ENCODE data around the gene MCM5. TPM values are rescaled to one million over a fixed set of nuclear protein-coding genes. Genes with fewer than 3 reads are reported as not detected.
"Not testable (repeated sequence)": the region's sequence is repeated elsewhere in the genome, so short reads cannot be mapped to it uniquely, and the experiment has no call there.

The MCM5 gene
- total RNA-seq, 2 donors from 2014 or later: 7.9 to 9.3 TPM

DNA sequence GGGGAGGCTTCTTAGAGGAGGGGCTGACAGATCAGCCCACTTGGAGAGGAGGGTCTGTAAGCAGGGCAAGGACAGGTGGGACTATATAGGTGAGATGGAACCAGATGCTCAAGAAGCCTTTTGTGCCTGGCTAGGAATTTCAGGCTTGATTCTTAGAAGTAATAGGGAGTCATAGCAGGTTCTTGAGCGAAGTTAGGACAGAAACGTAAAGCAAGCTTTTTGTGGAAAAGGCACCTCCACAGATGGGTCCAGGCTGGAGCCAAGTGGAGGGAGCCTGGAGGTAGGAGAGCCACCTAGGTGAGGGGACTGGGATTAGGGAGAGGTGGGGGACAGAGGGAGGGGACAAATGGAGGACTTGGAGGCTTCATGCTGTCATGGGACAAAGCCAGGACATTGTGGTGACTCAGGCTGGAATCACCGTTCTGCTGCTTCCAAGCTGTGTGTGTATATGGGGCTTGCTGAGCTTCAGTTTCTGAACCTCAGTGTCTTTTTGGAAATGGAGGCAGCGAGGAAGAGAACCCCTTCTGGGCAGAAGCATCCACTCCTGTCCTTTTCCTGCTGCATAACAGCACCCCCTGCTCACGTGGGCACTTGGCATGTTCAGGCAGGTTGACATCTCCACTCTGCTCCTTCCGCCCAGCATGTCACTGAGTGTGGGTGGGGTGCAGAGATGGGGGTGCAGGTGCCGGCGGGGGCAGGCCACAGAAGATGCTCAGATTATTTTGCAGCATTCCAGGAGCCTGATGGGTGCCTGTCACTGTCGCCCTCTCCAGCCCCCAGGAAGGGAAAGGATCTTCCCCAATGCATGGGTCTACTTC is 58.0 kb downstream of the MCM5 start:
- Histone ChIP-seq H3K36me3 (replicated peaks in 1 of 2; ENCODE audit: insufficient read depth in 1 of 2, low read depth in 2 of 2) (no peaks in the 10 kb centered on the region), H3K27me3 (no peaks in the 10 kb centered on the region), H3K4me3 (no peak overlapping the region), H3K9me3 (no peaks in the 10 kb centered on the region), H3K27ac (no peak overlapping the region), H3K4me1 (no peaks in the 10 kb centered on the region)
- TF ChIP-seq POLR2A (IDR thresholded peaks at IDR 0.05): no peak
- TF ChIP-seq, protein P1, sequence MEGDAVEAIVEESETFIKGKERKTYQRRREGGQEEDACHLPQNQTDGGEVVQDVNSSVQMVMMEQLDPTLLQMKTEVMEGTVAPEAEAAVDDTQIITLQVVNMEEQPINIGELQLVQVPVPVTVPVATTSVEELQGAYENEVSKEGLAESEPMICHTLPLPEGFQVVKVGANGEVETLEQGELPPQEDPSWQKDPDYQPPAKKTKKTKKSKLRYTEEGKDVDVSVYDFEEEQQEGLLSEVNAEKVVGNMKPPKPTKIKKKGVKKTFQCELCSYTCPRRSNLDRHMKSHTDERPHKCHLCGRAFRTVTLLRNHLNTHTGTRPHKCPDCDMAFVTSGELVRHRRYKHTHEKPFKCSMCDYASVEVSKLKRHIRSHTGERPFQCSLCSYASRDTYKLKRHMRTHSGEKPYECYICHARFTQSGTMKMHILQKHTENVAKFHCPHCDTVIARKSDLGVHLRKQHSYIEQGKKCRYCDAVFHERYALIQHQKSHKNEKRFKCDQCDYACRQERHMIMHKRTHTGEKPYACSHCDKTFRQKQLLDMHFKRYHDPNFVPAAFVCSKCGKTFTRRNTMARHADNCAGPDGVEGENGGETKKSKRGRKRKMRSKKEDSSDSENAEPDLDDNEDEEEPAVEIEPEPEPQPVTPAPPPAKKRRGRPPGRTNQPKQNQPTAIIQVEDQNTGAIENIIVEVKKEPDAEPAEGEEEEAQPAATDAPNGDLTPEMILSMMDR (IDR thresholded peaks at IDR 0.05): no peak
- intact Hi-C loops (cut with DNase I): no loop called here
- no peak for DNase-seq
- 67 to 81% methylated on average over 6 to 9 of the region's 9 CpGs for whole genome bisulfite sequencing, 2 donors
- no peak for ATAC-seq

DNA sequence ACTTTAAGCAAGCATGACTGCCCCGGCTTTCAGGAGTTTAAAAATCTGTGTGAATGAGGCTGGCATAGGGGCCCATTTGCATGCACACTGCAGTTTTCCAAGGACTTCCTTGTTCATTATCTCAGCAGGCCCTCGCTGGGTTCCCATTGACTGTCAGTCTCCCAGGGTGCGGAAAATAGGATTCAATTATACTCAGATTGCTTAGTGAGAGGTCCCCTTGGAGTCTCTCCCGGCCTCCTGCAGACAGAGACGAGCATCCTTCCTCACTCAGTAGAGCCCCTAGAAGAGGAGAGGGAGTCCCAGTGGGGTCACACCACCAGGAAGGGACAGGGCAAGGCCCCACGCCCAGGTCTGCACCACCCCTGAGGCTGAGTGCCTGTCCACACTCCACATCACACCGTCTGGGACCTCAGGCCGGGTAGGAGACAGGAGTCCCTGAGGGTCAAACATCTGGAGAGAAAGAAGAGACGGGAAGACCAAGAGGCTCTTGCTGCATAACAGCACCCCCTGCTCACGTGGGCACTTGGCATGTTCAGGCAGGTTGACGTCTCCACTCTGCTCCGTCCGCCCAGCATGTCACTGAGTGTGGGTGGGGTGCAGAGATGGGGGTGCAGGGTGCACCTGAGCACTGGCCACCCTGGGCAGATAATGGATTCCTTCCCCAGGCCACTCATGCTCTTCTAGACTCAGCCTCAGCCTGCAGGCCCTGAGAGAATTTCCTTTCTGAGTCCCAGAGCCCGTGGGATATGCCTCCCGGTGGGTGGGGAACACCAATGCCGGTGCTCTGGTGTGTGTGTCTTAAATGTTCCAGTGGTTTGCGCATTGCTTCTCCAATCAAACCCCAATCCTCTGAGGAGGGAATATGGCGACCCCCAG is 58.8 kb downstream of the MCM5 start:
- Histone ChIP-seq H3K36me3 (replicated peaks in 1 of 2; ENCODE audit: insufficient read depth in 1 of 2, low read depth in 2 of 2) (no peaks in the 10 kb centered on the region), H3K4me1 (no peaks in the 10 kb centered on the region), H3K4me3 (no peak overlapping the region), H3K27ac (no peak overlapping the region), H3K27me3 (no peaks in the 10 kb centered on the region), H3K9me3 (no peaks in the 10 kb centered on the region)
- intact Hi-C loops (cut with DNase I): no loop called here
- TF ChIP-seq, protein P1 (IDR thresholded peaks at IDR 0.05): no peak
- TF ChIP-seq POLR2A (IDR thresholded peaks at IDR 0.05): no peak
- no peak for ATAC-seq
- WGBS, 2 donors: 68% methylated on average over 12 to 18 of the region's 18 CpGs
- no peak for DNase-seq

DNA sequence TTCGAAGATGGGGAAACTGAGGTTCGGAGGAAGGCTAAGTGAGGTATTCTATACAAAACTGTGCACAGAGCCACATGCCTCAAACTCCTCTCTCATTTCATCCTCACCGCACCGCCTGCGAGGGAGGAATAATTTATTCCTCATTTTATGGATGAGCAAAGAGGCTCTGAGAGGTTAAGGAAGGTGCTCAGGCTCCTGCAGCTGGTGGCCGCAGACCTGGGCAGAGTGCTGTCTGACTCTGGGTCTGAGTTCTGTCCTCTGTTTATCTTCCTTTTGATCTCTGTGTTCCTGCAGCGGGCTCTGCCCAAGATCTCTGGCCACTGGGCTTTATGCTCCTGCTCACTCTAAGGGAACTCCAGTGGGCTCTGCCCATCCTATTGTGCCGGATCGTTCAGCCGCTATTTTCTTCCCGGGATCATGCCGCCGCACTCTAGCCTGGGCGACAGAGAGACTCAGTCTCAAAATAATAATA is 59.5 kb downstream of the MCM5 start:
- H3K4me3 ChIP-seq: no peak overlapping the region
- no peaks in the 10 kb centered on the region for H3K9me3 ChIP-seq
- 88 to 95% methylated on average over 14 of the region's 14 CpGs for WGBS, 2 donors
- no peaks in the 10 kb centered on the region for H3K4me1 ChIP-seq
- TF ChIP-seq POLR2A (IDR thresholded peaks at IDR 0.05): no peak
- TF ChIP-seq, protein P1 (IDR thresholded peaks at IDR 0.05): no peak
- no peaks in the 10 kb centered on the region for H3K27me3 ChIP-seq
- DNase-seq (no peak), ATAC-seq (no peak)
- H3K27ac ChIP-seq: no peak overlapping the region
- no peaks in the 10 kb centered on the region for H3K36me3 ChIP-seq (replicated peaks in 1 of 2; ENCODE audit: insufficient read depth in 1 of 2, low read depth in 2 of 2)
- intact Hi-C loops (cut with DNase I): no loop called here

DNA sequence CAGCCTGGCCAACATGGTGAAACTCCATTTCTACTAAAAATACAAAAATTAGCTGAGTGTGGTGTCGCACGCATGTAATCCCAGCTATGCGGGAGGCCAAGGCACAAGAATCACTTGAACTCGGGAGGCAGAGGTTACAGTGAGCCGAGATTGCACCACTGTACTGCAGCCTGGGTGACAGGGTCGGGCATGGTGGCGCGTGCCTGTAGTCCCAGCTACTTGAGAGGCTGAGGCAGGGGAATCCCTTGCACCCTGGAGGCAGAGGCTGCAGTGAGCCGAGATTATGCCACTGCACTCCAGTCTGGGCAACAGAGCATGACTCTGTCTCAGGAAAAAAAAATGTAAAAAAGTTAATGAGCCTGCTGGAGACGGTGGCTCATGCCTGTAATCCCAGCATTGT is 60.0 kb downstream of the MCM5 start:
- H3K36me3 ChIP-seq (replicated peaks in 1 of 2; ENCODE audit: insufficient read depth in 1 of 2, low read depth in 2 of 2); ATAC-seq; H3K4me3 ChIP-seq; H3K27me3 ChIP-seq; H3K9me3 ChIP-seq; H3K27ac ChIP-seq; H3K4me1 ChIP-seq; DNase-seq; intact Hi-C loops (cut with DNase I): not testable (repeated sequence)
- 85 to 86% methylated on average over 10 of the region's 10 CpGs for WGBS, 2 donors

DNA sequence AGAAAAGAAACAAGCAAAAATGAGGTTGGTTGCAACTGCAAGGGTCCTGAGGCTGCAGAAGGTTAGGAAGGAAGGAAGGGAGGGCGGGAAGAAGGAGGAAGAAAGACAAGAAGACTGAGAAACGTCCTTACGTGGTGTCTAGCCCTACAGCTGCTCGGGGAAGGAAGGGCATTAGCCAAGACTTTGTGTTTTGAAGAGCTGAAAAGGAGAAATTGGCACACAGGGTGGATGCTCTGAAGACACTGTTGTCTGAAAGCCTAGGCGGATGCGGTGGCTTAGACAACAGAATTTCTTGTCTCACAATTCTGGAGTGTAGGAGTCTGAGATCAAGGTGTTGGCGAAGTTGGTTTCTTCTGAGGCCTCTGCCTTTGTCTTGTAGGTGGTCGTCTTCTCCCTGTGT is 60.7 kb downstream of the MCM5 start:
- no peak overlapping the region for H3K27ac ChIP-seq
- no peaks in the 10 kb centered on the region for H3K27me3 ChIP-seq
- H3K36me3 ChIP-seq (replicated peaks in 1 of 2; ENCODE audit: insufficient read depth in 1 of 2, low read depth in 2 of 2): no peaks in the 10 kb centered on the region
- WGBS, 2 donors: 78 to 83% methylated on average over 8 of the region's 8 CpGs
- H3K9me3 ChIP-seq: no peaks in the 10 kb centered on the region
- DNase-seq (no peak), ATAC-seq (no peak)
- no peak overlapping the region for H3K4me3 ChIP-seq
- H3K4me1 ChIP-seq: no peaks in the 10 kb centered on the region
- intact Hi-C loops (cut with DNase I): no loop called here
- TF ChIP-seq, protein P1 (IDR thresholded peaks at IDR 0.05): no peak
- TF ChIP-seq POLR2A (IDR thresholded peaks at IDR 0.05): no peak
